Gastroesophageal sphincter (tissue), 4 donors: ENCODE data around the gene FAM222B. TPM values are rescaled to one million over a fixed set of nuclear protein-coding genes. Genes with fewer than 3 reads are reported as not detected.

Source experiments
- ATAC-seq: fragments of 150-250 bp; one replicate; pipeline ENCODE4 v1.9.1; 2016; ENCODE audit warnings: mild to moderate bottlenecking, moderate library complexity
- H3K27ac ChIP-seq, 4 donors: fragments of 200-600 bp; sonication (generic) in 3 of 4; 1 replicate in 3 of 4; 2 replicates in 1 of 4; pipeline ENCODE4 v1.5.1; 2016 to 2019
- H3K27me3 ChIP-seq: fragments of 200-600 bp; sonication (generic); one replicate; pipeline ENCODE4 v1.5.1; 2019
- H3K36me3 ChIP-seq, 2 donors: fragments of 200-600 bp; sonication (generic); one replicate each; pipeline ENCODE4 v1.5.1; 2019; ENCODE audit warnings: control low read depth in 1 of 2
- H3K4me1 ChIP-seq, 3 donors: fragments of 200-600 bp; sonication (generic); 1 replicate in 2 of 3; 2 replicates in 1 of 3; pipeline ENCODE4 v1.5.1; 2016 to 2019; ENCODE audit warnings: control low read depth in 2 of 3
- H3K4me3 ChIP-seq, 2 donors: fragments of 200-600 bp; sonication (generic); one replicate each; pipeline ENCODE4 v1.5.1; 2019; ENCODE audit warnings: mild to moderate bottlenecking in 1 of 2, moderate library complexity in 1 of 2
- H3K9me3 ChIP-seq, 3 donors: fragments of 200-600 bp; sonication (generic); one replicate each; pipeline ENCODE4 v1.5.1; 2017 to 2019; ENCODE audit warnings: control low read depth in 2 of 3
- EP300 ChIP-seq: sonication (generic); formaldehyde crosslinking; IDR thresholded peaks from one replicate; pipeline ENCODE4 v1.6.1; 2017; ENCODE audit warnings: antibody characterized with exemption, mild to moderate bottlenecking
- POLR2A ChIP-seq, 2 donors: fragments of 450-650 bp; IDR thresholded peaks; one replicate each; pipeline ENCODE4 v1.6.1; 2017; ENCODE audit warnings: antibody characterized with exemption in 2 of 2, mild to moderate bottlenecking in 2 of 2, moderate library complexity in 1 of 2
- POLR2AphosphoS5 ChIP-seq: sonication (generic); formaldehyde crosslinking; IDR thresholded peaks from one replicate; pipeline ENCODE4 v1.6.1; 2017; ENCODE audit warnings: antibody characterized with exemption
- WGBS, 2 donors: methylation state at CpG; one replicate each; pipeline ENCODE4 v1.1.5; 2018; ENCODE audit warnings: low coverage in 1 of 2; 5-methylcytosine and 5-hydroxymethylcytosine counted together
- total RNA-seq, 4 donors: library from RNA; depleted of rRNA; stranded (reverse); fragments of >200 nt; gene quantifications; one replicate each; pipeline ENCODE4 v1.1.0, GENCODE V29; 2016
- TF ChIP-seq, protein P1 (sequence below), 4 experiments: fragments of 200-600 bp in 2 of 4; fragments of 450-650 bp in 2 of 4; sonication (generic) in 1 of 4; IDR thresholded peaks; one replicate each; pipeline ENCODE4 v1.5.1; 2017 to 2019; ENCODE audit warnings: antibody characterized with exemption in 4 of 4, mild to moderate bottlenecking in 2 of 4, moderate library complexity in 2 of 4

The FAM222B gene
- total RNA-seq, 4 donors from 2014 or later, result 15.5 to 47.6 (median 21.6) TPM

DNA sequence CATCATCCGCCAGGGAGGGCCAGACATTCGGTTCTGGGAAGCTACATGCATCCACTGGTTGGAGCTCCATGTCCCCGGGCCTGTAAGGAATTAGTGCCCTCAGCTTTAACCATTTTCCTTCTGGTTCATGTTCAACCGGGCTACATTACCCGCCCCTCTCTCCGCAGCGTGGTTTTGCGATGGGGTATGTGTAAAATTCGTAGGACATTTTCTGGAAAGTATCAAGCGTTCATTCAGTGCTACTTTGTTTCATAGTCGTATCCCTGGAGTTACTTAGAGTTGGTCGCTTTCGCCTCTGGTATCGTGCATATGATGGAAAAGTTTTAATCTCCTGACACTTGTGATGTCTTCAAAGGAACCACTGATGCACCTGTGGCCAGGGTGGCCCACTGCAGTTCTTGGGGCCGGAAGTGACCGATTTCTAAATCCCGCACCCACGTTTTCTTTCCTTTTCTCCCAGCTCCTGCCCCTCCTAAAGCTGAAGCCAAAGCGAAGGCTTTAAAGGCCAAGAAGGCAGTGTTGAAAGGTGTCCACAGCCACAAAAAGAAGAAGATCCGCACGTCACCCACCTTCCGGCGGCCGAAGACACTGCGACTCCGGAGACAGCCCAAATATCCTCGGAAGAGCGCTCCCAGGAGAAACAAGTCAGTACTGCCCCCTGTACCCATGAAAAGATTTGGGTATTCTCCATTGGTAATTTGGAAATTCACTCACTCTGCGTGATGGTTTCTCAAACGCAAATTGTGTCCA, 122.2 kb downstream of the FAM222B start:
- Histone ChIP-seq H3K4me1 (peaks cover 4 to 80% (median 40%) of the 10 kb centered on the region in 3 donors), H3K36me3 (peaks cover 0 to 46% of the 10 kb centered on the region in 2 donors), H3K27ac (peak overlapping the region; percentile 40 to 95 (median 93)), H3K27me3 (no peaks in the 10 kb centered on the region), H3K4me3 (peak overlapping the region; percentile 83 to 89), H3K9me3 (no peaks in the 10 kb centered on the region)
- 0 to 2% methylated on average over 7 to 12 of the region's 30 CpGs for WGBS, 2 donors
- TF ChIP-seq EP300, result no peak
- TF ChIP-seq, protein P1, sequence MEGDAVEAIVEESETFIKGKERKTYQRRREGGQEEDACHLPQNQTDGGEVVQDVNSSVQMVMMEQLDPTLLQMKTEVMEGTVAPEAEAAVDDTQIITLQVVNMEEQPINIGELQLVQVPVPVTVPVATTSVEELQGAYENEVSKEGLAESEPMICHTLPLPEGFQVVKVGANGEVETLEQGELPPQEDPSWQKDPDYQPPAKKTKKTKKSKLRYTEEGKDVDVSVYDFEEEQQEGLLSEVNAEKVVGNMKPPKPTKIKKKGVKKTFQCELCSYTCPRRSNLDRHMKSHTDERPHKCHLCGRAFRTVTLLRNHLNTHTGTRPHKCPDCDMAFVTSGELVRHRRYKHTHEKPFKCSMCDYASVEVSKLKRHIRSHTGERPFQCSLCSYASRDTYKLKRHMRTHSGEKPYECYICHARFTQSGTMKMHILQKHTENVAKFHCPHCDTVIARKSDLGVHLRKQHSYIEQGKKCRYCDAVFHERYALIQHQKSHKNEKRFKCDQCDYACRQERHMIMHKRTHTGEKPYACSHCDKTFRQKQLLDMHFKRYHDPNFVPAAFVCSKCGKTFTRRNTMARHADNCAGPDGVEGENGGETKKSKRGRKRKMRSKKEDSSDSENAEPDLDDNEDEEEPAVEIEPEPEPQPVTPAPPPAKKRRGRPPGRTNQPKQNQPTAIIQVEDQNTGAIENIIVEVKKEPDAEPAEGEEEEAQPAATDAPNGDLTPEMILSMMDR (IDR thresholded peaks at IDR 0.05), result no peak
- TF ChIP-seq POLR2AphosphoS5, result no peak
- TF ChIP-seq POLR2A (IDR thresholded peaks at IDR 0.05), result no peak
- ATAC-seq, result no peak

DNA sequence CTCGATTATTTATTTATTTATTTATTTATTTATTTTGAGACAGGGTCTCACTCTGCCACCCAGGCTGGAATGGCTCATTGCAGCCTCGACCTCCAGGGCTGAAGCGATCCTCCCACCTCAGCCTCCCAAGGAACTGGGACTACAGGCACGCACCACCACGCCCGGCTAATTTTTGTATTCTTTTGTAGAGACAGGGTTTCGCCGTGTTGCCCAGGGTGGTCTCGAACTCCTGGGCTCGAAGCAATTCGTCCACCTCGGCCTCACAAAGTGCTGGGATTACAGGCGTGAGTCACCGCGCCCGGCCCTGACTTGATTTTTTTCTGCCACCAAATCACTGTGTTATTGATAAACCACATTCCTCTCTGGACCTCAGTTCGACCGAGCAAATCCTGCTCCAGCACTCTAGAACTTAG, 123.6 kb downstream of the FAM222B start:
- ATAC-seq, result no peak
- H3K9me3 ChIP-seq, result no peaks in the 10 kb centered on the region
- TF ChIP-seq, protein P1 (IDR thresholded peaks at IDR 0.05), result no peak
- TF ChIP-seq POLR2A (IDR thresholded peaks at IDR 0.05) (no peak), POLR2AphosphoS5 (no peak), EP300 (no peak)
- 27 to 50% methylated on average over 6 to 17 of the region's 18 CpGs for WGBS, 2 donors
- no peaks in the 10 kb centered on the region for H3K27me3 ChIP-seq
- peak overlapping the region; percentile 83 to 89 for H3K4me3 ChIP-seq
- H3K4me1 ChIP-seq, result peaks cover 4 to 72% (median 37%) of the 10 kb centered on the region in 3 donors
- peak overlapping the region; percentile 78 to 95 (median 93) for H3K27ac ChIP-seq
- H3K36me3 ChIP-seq, result peaks cover 0 to 50% of the 10 kb centered on the region in 2 donors

DNA sequence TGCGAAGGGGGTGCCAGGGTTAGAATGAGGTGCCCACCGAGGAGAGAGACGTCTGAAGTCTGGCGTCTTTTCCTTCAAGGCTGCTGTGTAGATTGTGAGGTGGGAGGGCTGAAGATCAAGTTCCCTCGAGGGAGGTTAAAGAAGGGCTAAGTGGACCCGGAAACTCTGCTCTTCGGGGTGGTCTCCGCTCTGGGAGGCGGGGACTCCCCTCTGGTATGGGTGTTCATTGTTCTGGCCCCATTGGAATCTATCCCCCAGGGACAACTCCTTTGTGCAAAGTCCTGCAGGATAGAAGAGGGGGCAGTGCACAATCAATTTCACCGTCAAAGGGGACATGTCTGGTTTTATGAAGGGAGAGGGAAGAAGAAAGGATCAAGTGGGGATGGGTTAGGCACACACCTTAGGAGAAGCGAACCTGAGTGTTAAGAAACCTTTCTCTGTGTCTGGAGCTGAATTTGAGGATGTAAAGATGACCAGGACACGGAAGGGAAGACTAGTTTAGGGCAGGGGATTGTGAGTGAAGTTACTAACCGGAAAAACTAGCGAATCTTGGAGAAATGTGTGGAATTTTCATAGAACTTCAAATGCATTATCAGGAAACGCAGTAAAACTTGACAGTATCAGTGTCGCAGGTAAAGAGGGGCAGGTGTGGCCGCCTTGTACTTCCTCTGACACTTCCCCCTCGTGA, 124.1 kb downstream of the FAM222B start:
- no peaks in the 10 kb centered on the region for H3K9me3 ChIP-seq
- WGBS, 2 donors, result 37 to 60% methylated on average over 9 to 11 of the region's 18 CpGs
- peak overlapping the region; percentile 78 to 95 (median 93) for H3K27ac ChIP-seq
- H3K36me3 ChIP-seq, result peaks cover 0 to 50% of the 10 kb centered on the region in 2 donors
- H3K4me1 ChIP-seq, result peaks cover 4 to 71% (median 37%) of the 10 kb centered on the region in 3 donors
- peak overlapping the region; percentile 51 to 89 for H3K4me3 ChIP-seq
- H3K27me3 ChIP-seq, result no peaks in the 10 kb centered on the region
- ATAC-seq, result no peak
- no peak for TF ChIP-seq POLR2AphosphoS5
- no peak for TF ChIP-seq POLR2A (IDR thresholded peaks at IDR 0.05)
- no peak for TF ChIP-seq EP300
- TF ChIP-seq, protein P1 (IDR thresholded peaks at IDR 0.05), result no peak

DNA sequence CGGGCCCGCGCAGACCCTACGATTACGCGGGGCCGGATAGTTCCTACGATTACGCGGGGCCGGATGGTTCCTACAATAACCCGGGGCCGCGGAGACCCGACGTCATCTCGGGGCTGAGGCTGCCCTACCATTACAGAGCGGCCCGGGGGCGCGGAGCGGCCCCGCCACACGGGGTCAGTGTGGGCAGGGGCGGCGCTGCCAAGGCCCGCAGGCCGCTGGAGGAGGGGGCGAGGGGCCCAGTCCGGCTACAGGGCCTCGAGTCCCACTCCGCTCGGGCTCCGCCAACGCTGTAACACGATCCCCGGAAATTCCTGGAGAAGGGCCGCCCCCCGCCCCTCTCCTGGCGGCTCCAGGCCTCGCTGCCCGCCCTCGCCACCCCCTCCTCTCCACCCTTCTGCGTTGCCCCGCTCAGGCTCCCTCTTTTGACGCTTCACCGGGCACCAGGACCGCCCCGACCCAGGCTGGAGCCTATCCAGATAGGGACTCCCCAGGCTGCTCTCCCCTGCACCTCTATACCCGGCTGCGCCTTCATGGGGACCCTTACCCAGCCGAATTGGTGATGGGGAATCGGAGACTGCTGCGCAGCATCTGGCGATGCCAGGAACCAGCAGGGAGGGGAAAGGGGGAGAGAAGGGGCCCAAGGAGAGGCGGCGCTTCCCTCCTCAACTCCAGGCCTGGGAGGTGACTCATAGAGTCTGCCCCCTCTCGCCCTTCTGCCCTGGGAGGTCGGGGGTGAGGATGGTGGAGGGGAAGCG, 124.8 kb downstream of the FAM222B start, which contains the start of gene RAB34:
Gene RAB34, minus strand, starts transcription at position 291 of the 755 bp plus-strand sequence. CDS start 602 bp downstream, outside the sequence.
- H3K4me1 ChIP-seq, result peaks cover 4 to 64% (median 37%) of the 10 kb centered on the region in 3 donors
- peak; percentile 57 for ATAC-seq
- WGBS, 2 donors, result 20 to 25% methylated on average over 1 to 2 of the region's 60 CpGs

More for the DNA sequence above, 124.8 kb downstream of the FAM222B start, which contains the start of gene RAB34:
- Histone ChIP-seq H3K36me3 (peaks cover 0 to 50% of the 10 kb centered on the region in 2 donors), H3K9me3 (no peaks in the 10 kb centered on the region), H3K27ac (peak within 1 kb of the TSS; percentile 78 to 95 (median 93)), H3K4me3 (peak within 1 kb of the TSS; percentile 51 to 89), H3K27me3 (no peaks in the 10 kb centered on the region)
- TF ChIP-seq POLR2A (IDR thresholded peaks at IDR 0.05) (peak; percentile 52 to 54), EP300 (no peak), POLR2AphosphoS5 (peak; percentile 70)
- TF ChIP-seq, protein P1 (IDR thresholded peaks at IDR 0.05), result peak in 3 of 4 experiments; percentile 12 to 59 (median 15)
